HG02973 (cell line): Measurements from ENCODE around the gene SRGAP1.

Experiments
- ATAC-seq: cut with Tn5 transposase; IDR thresholded peaks from one replicate; pipeline ENCODE4 v1.9.1; 2021; ENCODE audit warnings: moderate library complexity; ENCODE audit not compliant: unreplicated experiment

SRGAP1 gene

GRCh38 chr12:63904653-63905052, 60.2 kb downstream of the SRGAP1 start:
- ATAC-seq, result no peak

GRCh38 chr12:63905544-63905943, 61.0 kb downstream of the SRGAP1 start:
- no peak for ATAC-seq

- no peak for ATAC-seq
These were observed 62.4 kb downstream of the SRGAP1 start for GRCh38 chr12:63906876-63907275.

GRCh38 chr12:63907561-63907960, 63.1 kb downstream of the SRGAP1 start:
- no peak for ATAC-seq

GRCh38 chr12:63909746-63910145, 65.2 kb downstream of the SRGAP1 start:
- no peak for ATAC-seq

GRCh38 chr12:63911341-63911740, 66.8 kb downstream of the SRGAP1 start:
- ATAC-seq, result no peak

- ATAC-seq, result no peak
These were observed 68.2 kb downstream of the SRGAP1 start for GRCh38 chr12:63912651-63913050.

- ATAC-seq, result no peak
These were observed 69.4 kb downstream of the SRGAP1 start for GRCh38 chr12:63913929-63914328.

- ATAC-seq, result no peak
These were observed 70.8 kb downstream of the SRGAP1 start for GRCh38 chr12:63915105-63915800.

GRCh38 chr12:63916561-63917476, 72.3 kb downstream of the SRGAP1 start:
- no peak for ATAC-seq

- no peak for ATAC-seq
These were observed 73.0 kb downstream of the SRGAP1 start for GRCh38 chr12:63917477-63917862.

- no peak for ATAC-seq
These were observed 73.6 kb downstream of the SRGAP1 start for GRCh38 chr12:63917864-63918799.

- ATAC-seq, result no peak
These were observed 74.3 kb downstream of the SRGAP1 start for GRCh38 chr12:63918800-63919300.

GRCh38 chr12:63919756-63920155, 75.3 kb downstream of the SRGAP1 start:
- ATAC-seq, result no peak

GRCh38 chr12:63921157-63921556, 76.7 kb downstream of the SRGAP1 start:
- ATAC-seq, result no peak

GRCh38 chr12:63922474-63922873, 78.0 kb downstream of the SRGAP1 start:
- no peak for ATAC-seq

- no peak for ATAC-seq
These were observed 80.3 kb downstream of the SRGAP1 start for GRCh38 chr12:63924781-63925180.

- ATAC-seq, result no peak
These were observed 83.0 kb downstream of the SRGAP1 start for GRCh38 chr12:63927511-63927910.

- peak; percentile 76 for ATAC-seq
These were observed 83.8 kb downstream of the SRGAP1 start for GRCh38 chr12:63928305-63928704.

- ATAC-seq, result no peak
These were observed 84.9 kb downstream of the SRGAP1 start for GRCh38 chr12:63929426-63929825.

- ATAC-seq, result no peak
These were observed 86.5 kb downstream of the SRGAP1 start for GRCh38 chr12:63930971-63931370.
